Caki2 (cell line): Measurements from ENCODE around the gene VRTN. TPM values are rescaled to one million over a fixed set of nuclear protein-coding genes. Genes with fewer than 3 reads are reported as not detected.
"Not testable (repeated sequence)": the region's sequence is repeated elsewhere in the genome, so short reads cannot be mapped to it uniquely, and the experiment has no call there.

Experiments
- DNase-seq: peaks from one replicate; pipeline ENCODE4 v3.0.0-alpha.2; 2015; ENCODE audit warnings: low read depth
- in situ Hi-C: cut with HindIII; loops from 2 replicates; pipeline ENCODE4 v1.10.0; 2016; ENCODE audit warnings: low sequenced_read_pairs, low pct_unique_long_range_greater_than_20kb, mixed read lengths
- total RNA-seq: library from RNA; depleted of rRNA; stranded (reverse); fragments of >200 nt; shearing (Covaris generic); gene quantifications from 2 replicates; pipeline ENCODE4 v1.2.3, GENCODE V29; 2014; ENCODE audit warnings: low replicate concordance

The VRTN gene
- total RNA-seq, 1 experiment from 2014 or later = 0.03 TPM

GRCh38 chr14:74380845-74381244 is 32.6 kb downstream of the VRTN start:
- no peak for DNase-seq
- in situ Hi-C loops = no loop called here

- in situ Hi-C loops, DNase-seq: not testable (repeated sequence)
Observed at GRCh38 chr14:74381571-74381970, 33.3 kb downstream of the VRTN start.

- in situ Hi-C loops = no loop called here
Observed at GRCh38 chr14:74382231-74382630, 34.0 kb downstream of the VRTN start.

GRCh38 chr14:74389980-74390379 is 41.7 kb downstream of the VRTN start:
- DNase-seq = no peak
- in situ Hi-C loops = no loop called here

More at GRCh38 chr14:74382231-74382630, 34.0 kb downstream of the VRTN start:
- DNase-seq = no peak

- DNase-seq, in situ Hi-C loops: not testable (repeated sequence)
Observed at GRCh38 chr14:74390505-74390904, 42.2 kb downstream of the VRTN start.

- in situ Hi-C loops = no loop called here
- no peak for DNase-seq
Observed at GRCh38 chr14:74391479-74391878, 43.2 kb downstream of the VRTN start.

GRCh38 chr14:74392616-74393570 is 44.6 kb downstream of the VRTN start:
- in situ Hi-C loops = no loop called here
- DNase-seq = no peak

- in situ Hi-C loops = no loop called here
- peak; percentile 41 for DNase-seq
Observed at GRCh38 chr14:74394549-74394948, 46.3 kb downstream of the VRTN start.

- no peak for DNase-seq
- in situ Hi-C loops = no loop called here
Observed at GRCh38 chr14:74395094-74395493, 46.8 kb downstream of the VRTN start.

GRCh38 chr14:74400031-74400685 is 51.9 kb downstream of the VRTN start:
- in situ Hi-C loops = no loop called here
- no peak for DNase-seq

GRCh38 chr14:74400919-74401503 is 52.7 kb downstream of the VRTN start:
- in situ Hi-C loops = no loop called here
- no peak for DNase-seq

- in situ Hi-C loops = no loop called here
- DNase-seq = peak; percentile 65
Observed at GRCh38 chr14:74401504-74402241, 53.4 kb downstream of the VRTN start.

GRCh38 chr14:74402401-74403251 is 54.4 kb downstream of the VRTN start:
- in situ Hi-C loops = no loop called here
- DNase-seq = no peak

GRCh38 chr14:74403619-74404417 is 55.5 kb downstream of the VRTN start:
- DNase-seq = no peak
- in situ Hi-C loops = no loop called here

GRCh38 chr14:74404435-74404834 is 56.2 kb downstream of the VRTN start:
- in situ Hi-C loops = no loop called here

GRCh38 chr14:74405663-74406062 is 57.4 kb downstream of the VRTN start:
- in situ Hi-C loops = no loop called here
- DNase-seq = no peak

More at GRCh38 chr14:74404435-74404834, 56.2 kb downstream of the VRTN start:
- DNase-seq = no peak
